Chondrocyte (in vitro differentiated cells): ENCODE data around the gene PLD4. TPM values are rescaled to one million over a fixed set of nuclear protein-coding genes. Genes with fewer than 3 reads are reported as not detected.

ENCODE experiments used
- DNase-seq: peaks from one replicate; pipeline ENCODE4 v3.0.0; 2021; ENCODE audit warnings: mixed read lengths, low spot score
- H3K27ac Mint-ChIP-seq: one replicate; pipeline ENCODE4 v1.8.0; 2021; ENCODE audit warnings: mild to moderate bottlenecking, moderate library complexity, mixed read lengths; ENCODE audit not compliant: unreplicated experiment
- H3K27me3 Mint-ChIP-seq: 2 replicates; pipeline ENCODE4 v1.8.0; 2021; ENCODE audit warnings: low read depth, mixed read lengths
- H3K36me3 Mint-ChIP-seq: 2 replicates; pipeline ENCODE4 v1.8.0; 2021; ENCODE audit warnings: low read depth, mixed read lengths
- H3K4me1 Mint-ChIP-seq: 2 replicates; pipeline ENCODE4 v1.8.0; 2021; ENCODE audit warnings: low read depth, mild to moderate bottlenecking, mixed read lengths
- H3K4me3 Mint-ChIP-seq: one replicate; pipeline ENCODE4 v1.8.0; 2021; ENCODE audit warnings: mild to moderate bottlenecking, moderate library complexity, mixed read lengths; ENCODE audit not compliant: unreplicated experiment
- H3K9me3 Mint-ChIP-seq: 2 replicates; pipeline ENCODE4 v1.8.0; 2021; ENCODE audit warnings: low read depth, mixed read lengths
- CTCF ChIP-seq: fragments of 200-600 bp; sonication (generic); IDR thresholded peaks from 2 replicates; pipeline ENCODE4 v1.5.0; 2021; ENCODE audit warnings: antibody characterized with exemption, mild to moderate bottlenecking, moderate library complexity
- total RNA-seq: library from RNA; stranded (reverse); gene quantifications from 3 replicates; pipeline ENCODE4 v1.2.1, GENCODE V29; 2021

The PLD4 gene
- total RNA-seq, 1 donor from 2014 or later, result 0.10 TPM

- Mint-ChIP-seq H3K36me3 (no peaks in the 10 kb centered on the region), H3K4me3 (no peak overlapping the region), H3K4me1 (peaks cover 4% of the 10 kb centered on the region), H3K27me3 (no peaks in the 10 kb centered on the region), H3K27ac (no peak overlapping the region), H3K9me3 (no peaks in the 10 kb centered on the region)
- DNase-seq, result peak; percentile 89
- TF ChIP-seq CTCF, result no peak
Observed at GRCh38 chr14:104892531-104893434, 31.9 kb upstream of the PLD4 start.

- peaks cover 4% of the 10 kb centered on the region for H3K4me1 Mint-ChIP-seq
- no peaks in the 10 kb centered on the region for H3K36me3 Mint-ChIP-seq
- no peaks in the 10 kb centered on the region for H3K9me3 Mint-ChIP-seq
- DNase-seq, result peak; percentile 94
- TF ChIP-seq CTCF, result no peak
- no peak overlapping the region for H3K27ac Mint-ChIP-seq
- no peaks in the 10 kb centered on the region for H3K27me3 Mint-ChIP-seq
- H3K4me3 Mint-ChIP-seq, result no peak overlapping the region
Observed at GRCh38 chr14:104893435-104894207, 31.1 kb upstream of the PLD4 start.

GRCh38 chr14:104894331-104895206, 30.1 kb upstream of the PLD4 start:
- Mint-ChIP-seq H3K36me3 (no peaks in the 10 kb centered on the region), H3K4me1 (peaks cover 4% of the 10 kb centered on the region), H3K27me3 (peaks cover under 1% of the 10 kb centered on the region), H3K4me3 (no peak overlapping the region), H3K9me3 (no peaks in the 10 kb centered on the region), H3K27ac (no peak overlapping the region)
- no peak for DNase-seq
- no peak for TF ChIP-seq CTCF

GRCh38 chr14:104895207-104895785, 29.4 kb upstream of the PLD4 start:
- no peaks in the 10 kb centered on the region for H3K36me3 Mint-ChIP-seq
- peak; percentile 89 for DNase-seq
- H3K27me3 Mint-ChIP-seq, result peaks cover 4% of the 10 kb centered on the region
- H3K9me3 Mint-ChIP-seq, result no peaks in the 10 kb centered on the region
- no peak overlapping the region for H3K27ac Mint-ChIP-seq
- H3K4me3 Mint-ChIP-seq, result no peak overlapping the region
- no peak for TF ChIP-seq CTCF
- H3K4me1 Mint-ChIP-seq, result peaks cover 4% of the 10 kb centered on the region
